ENCODE measurements around the gene COPS6. TPM values are rescaled to one million over a fixed set of nuclear protein-coding genes. Genes with fewer than 3 reads are reported as not detected.

COPS6 gene
- total RNA-seq, 1 experiment from 2014 or later, result 182 TPM

DNA sequence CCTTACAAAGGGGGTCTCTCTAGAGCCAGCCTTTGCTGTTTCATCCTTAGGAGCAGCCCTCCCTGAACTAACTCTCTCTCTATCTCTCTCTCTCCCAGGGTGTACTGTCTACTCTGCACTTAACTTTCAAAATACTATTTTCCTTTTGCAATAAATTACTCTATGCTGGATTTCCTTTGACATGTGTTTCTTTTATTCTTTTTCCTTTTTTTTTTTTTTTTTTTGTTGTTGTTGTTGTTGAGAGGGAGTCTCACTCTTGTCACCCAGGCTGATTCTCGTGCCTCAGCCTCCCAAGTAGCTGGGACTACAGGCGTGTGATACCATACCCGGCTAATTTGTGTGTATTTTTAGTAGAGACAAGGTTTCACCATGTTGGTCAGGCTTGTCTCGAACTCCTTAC, 5.8 kb upstream of the COPS6 start:
- Histone ChIP-seq H3K9me3 (ENCODE audit: control insufficient read depth, insufficient read depth, low read depth, low read length) (no peaks in the 10 kb centered on the region), H3K4me1 (ENCODE audit: control insufficient read depth, insufficient read depth, low read length) (peaks cover 15% of the 10 kb centered on the region), H3K27me3 (ENCODE audit: control insufficient read depth, insufficient read depth, low read length) (no peaks in the 10 kb centered on the region), H3K36me3 (ENCODE audit: control insufficient read depth, insufficient read depth, low read length) (peaks cover 8% of the 10 kb centered on the region; the same call in 1 of the 2 replicates), H3K4me3 (ENCODE audit: low read depth in 2 of 2, low read length in 2 of 2) (peak overlapping the region in 1 of 2 experiments; percentile 99; a peak in 1 of 4 replicates), H3K27ac (ENCODE audit: low read length) (peak overlapping the region; percentile 75; the same call in 1 of the 2 replicates)
- ChIA-PET CTCF (interaction anchor here (0.7 kb wide), 1 partner anchor 94 kb away, joined by 6 read pairs; no protein-coding TSS in a partner anchor), POLR2A (interaction anchor here (0.6 to 1.0 kb wide), 3 partner anchors 19 to 1087 kb away, joined by 4 to 5 read pairs (median 4); partner anchors contain the start of genes AP4M1 and MCM7)
- intact Hi-C loops (cut with micrococcal nuclease; ENCODE audit: unreplicated experiment) (loop anchor here (10.0 kb wide), 1 partner anchor 88 kb away; no protein-coding TSS in a partner anchor), in situ Hi-C loops (cut with HindIII; ENCODE audit: low pct_unique_long_range_greater_than_20kb, low sequenced_read_pairs) (no loop called here)
- DNase-seq (ENCODE audit: low read depth, low spot score) (no peak), ATAC-seq (no peak)
- no peak for TF ChIP-seq POLR2AphosphoS5 (IDR thresholded peaks at IDR 0.05; ENCODE audit: low read depth, low read length)
- TF ChIP-seq, protein P1, sequence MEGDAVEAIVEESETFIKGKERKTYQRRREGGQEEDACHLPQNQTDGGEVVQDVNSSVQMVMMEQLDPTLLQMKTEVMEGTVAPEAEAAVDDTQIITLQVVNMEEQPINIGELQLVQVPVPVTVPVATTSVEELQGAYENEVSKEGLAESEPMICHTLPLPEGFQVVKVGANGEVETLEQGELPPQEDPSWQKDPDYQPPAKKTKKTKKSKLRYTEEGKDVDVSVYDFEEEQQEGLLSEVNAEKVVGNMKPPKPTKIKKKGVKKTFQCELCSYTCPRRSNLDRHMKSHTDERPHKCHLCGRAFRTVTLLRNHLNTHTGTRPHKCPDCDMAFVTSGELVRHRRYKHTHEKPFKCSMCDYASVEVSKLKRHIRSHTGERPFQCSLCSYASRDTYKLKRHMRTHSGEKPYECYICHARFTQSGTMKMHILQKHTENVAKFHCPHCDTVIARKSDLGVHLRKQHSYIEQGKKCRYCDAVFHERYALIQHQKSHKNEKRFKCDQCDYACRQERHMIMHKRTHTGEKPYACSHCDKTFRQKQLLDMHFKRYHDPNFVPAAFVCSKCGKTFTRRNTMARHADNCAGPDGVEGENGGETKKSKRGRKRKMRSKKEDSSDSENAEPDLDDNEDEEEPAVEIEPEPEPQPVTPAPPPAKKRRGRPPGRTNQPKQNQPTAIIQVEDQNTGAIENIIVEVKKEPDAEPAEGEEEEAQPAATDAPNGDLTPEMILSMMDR (IDR thresholded peaks at IDR 0.05), result no peak
- no peak for TF ChIP-seq SIN3A (IDR thresholded peaks at IDR 0.05; ENCODE audit: borderline replicate concordance, insufficient read depth, low read depth, low read length)
- no peak for TF ChIP-seq TCF7L2 (IDR thresholded peaks at IDR 0.05; ENCODE audit: low read depth, low read length)
- BruUV-seq (replicated peaks), result no TSS peak

DNA sequence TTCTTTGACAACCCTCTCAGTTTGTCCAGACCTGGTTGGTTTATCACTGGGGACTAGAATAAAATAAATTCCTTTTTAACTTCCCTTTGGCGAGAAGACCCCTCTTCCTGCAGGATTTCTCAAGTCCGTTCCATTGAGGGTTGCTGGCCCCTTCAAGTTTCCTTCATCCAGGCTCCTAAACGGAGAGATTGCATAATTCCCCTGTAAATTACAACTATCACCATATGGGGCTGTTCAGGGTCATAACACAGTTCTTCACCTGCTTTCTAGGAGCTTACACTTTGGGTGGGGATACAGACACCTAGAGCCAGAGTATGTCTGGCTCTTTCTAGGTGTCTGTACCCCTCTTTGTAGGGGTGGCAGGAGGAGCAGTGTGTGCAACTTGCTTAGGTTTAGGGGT, 3.3 kb upstream of the COPS6 start:
- no peak overlapping the region for H3K27ac ChIP-seq (ENCODE audit: low read length)
- no TSS peak for BruUV-seq (replicated peaks)
- H3K4me1 ChIP-seq (ENCODE audit: control insufficient read depth, insufficient read depth, low read length), result peaks cover 24% of the 10 kb centered on the region
- ATAC-seq (no peak), DNase-seq (ENCODE audit: low read depth, low spot score) (no peak)
- CTCF ChIA-PET, result no interaction called here
- intact Hi-C loops (cut with micrococcal nuclease; ENCODE audit: unreplicated experiment) (loop anchor here (10.0 kb wide), 1 partner anchor 91 kb away; no protein-coding TSS in a partner anchor), in situ Hi-C loops (cut with HindIII; ENCODE audit: low pct_unique_long_range_greater_than_20kb, low sequenced_read_pairs) (no loop called here)
- no peak overlapping the region for H3K4me3 ChIP-seq (ENCODE audit: low read depth in 2 of 2, low read length in 2 of 2)
- no peaks in the 10 kb centered on the region for H3K9me3 ChIP-seq (ENCODE audit: control insufficient read depth, insufficient read depth, low read depth, low read length)
- H3K36me3 ChIP-seq (ENCODE audit: control insufficient read depth, insufficient read depth, low read length), result peaks cover 11% of the 10 kb centered on the region
- no peaks in the 10 kb centered on the region for H3K27me3 ChIP-seq (ENCODE audit: control insufficient read depth, insufficient read depth, low read length)
- POLR2A ChIA-PET, result no interaction called here
- TF ChIP-seq POLR2AphosphoS5 (IDR thresholded peaks at IDR 0.05; ENCODE audit: low read depth, low read length), result no peak
- TF ChIP-seq, protein P2, sequence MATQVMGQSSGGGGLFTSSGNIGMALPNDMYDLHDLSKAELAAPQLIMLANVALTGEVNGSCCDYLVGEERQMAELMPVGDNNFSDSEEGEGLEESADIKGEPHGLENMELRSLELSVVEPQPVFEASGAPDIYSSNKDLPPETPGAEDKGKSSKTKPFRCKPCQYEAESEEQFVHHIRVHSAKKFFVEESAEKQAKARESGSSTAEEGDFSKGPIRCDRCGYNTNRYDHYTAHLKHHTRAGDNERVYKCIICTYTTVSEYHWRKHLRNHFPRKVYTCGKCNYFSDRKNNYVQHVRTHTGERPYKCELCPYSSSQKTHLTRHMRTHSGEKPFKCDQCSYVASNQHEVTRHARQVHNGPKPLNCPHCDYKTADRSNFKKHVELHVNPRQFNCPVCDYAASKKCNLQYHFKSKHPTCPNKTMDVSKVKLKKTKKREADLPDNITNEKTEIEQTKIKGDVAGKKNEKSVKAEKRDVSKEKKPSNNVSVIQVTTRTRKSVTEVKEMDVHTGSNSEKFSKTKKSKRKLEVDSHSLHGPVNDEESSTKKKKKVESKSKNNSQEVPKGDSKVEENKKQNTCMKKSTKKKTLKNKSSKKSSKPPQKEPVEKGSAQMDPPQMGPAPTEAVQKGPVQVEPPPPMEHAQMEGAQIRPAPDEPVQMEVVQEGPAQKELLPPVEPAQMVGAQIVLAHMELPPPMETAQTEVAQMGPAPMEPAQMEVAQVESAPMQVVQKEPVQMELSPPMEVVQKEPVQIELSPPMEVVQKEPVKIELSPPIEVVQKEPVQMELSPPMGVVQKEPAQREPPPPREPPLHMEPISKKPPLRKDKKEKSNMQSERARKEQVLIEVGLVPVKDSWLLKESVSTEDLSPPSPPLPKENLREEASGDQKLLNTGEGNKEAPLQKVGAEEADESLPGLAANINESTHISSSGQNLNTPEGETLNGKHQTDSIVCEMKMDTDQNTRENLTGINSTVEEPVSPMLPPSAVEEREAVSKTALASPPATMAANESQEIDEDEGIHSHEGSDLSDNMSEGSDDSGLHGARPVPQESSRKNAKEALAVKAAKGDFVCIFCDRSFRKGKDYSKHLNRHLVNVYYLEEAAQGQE (IDR thresholded peaks at IDR 0.05; ENCODE audit: insufficient read depth in 1 of 2, low read depth in 2 of 2, low read length in 1 of 2), result no peak
- TF ChIP-seq SIN3A (IDR thresholded peaks at IDR 0.05; ENCODE audit: borderline replicate concordance, insufficient read depth, low read depth, low read length), result no peak
- TF ChIP-seq, protein P1 (IDR thresholded peaks at IDR 0.05), result no peak
- no peak for TF ChIP-seq TCF7L2 (IDR thresholded peaks at IDR 0.05; ENCODE audit: low read depth, low read length)
